H1 (cell line): ENCODE data around the gene STX2. TPM values are rescaled to one million over a fixed set of nuclear protein-coding genes. Genes with fewer than 3 reads are reported as not detected.
A peak's percentile ranks its signal among the peaks of the same experiment; 100 is the strongest.

Experiments
- CHD2 ChIP-seq: IDR thresholded peaks from 2 replicates; pipeline ENCODE4 v1.6.1; 2012; ENCODE audit warnings: low read length, improper control_type of control experiment
- CTCF ChIP-seq, 3 experiments: IDR thresholded peaks; 1 replicate in 2 of 3; 2 replicates in 1 of 3; pipeline versions ENCODE4 v1.5.1 to v1.6.1; 2011; ENCODE audit warnings: low read length in 3 of 3, mild to moderate bottlenecking in 3 of 3, inconsistent platforms in 2 of 3, low read depth in 1 of 3, moderate library complexity in 1 of 3; ENCODE audit not compliant: insufficient read depth in 1 of 3; ENCODE audit errors: control extremely low read depth in 1 of 3
- RAD21 ChIP-seq, 2 experiments: IDR thresholded peaks in 1 of 2; conservative IDR thresholded peaks in 1 of 2; 2 replicates each; pipeline ENCODE4 v1.6.1; 2011; ENCODE audit warnings: low read depth in 2 of 2, low read length in 2 of 2, improper control_type of control experiment in 1 of 2, inconsistent platforms in 1 of 2, mild to moderate bottlenecking in 1 of 2, moderate library complexity in 1 of 2
- SRF ChIP-seq: IDR thresholded peaks from 2 replicates; pipeline ENCODE4 v1.6.1; 2011; ENCODE audit warnings: mild to moderate bottlenecking, low read depth, low read length, moderate library complexity
- SUZ12 ChIP-seq: fragments of 200-600 bp; sonication (generic); IDR thresholded peaks from 2 replicates; pipeline ENCODE4 v1.6.1; 2012; ENCODE audit warnings: mild to moderate bottlenecking, inconsistent platforms, low read length, moderate library complexity, mixed read lengths
- TBP ChIP-seq: IDR thresholded peaks from 2 replicates; pipeline ENCODE4 v1.6.1; 2011; ENCODE audit warnings: low read depth, low read length, improper control_type of control experiment
- polyA plus RNA-seq, 7 experiments: library from polyadenylated mRNA; depleted of rRNA in 3 of 7; stranded (reverse) in 5 of 7; unstranded in 2 of 7; fragments of >200 nt in 5 of 7; fragments of 200-250 nt in 2 of 7; gene quantifications; 1 replicate in 5 of 7; 2 replicates in 1 of 7; 4 replicates in 1 of 7; pipeline versions ENCODE4 v1.2.1 to v1.2.3, GENCODE V29; 2011 to 2013; ENCODE audit warnings: missing spikeins in 2 of 7, mixed read lengths in 2 of 7
- total RNA-seq: library from RNA; stranded (reverse); fragmentation: NEBNext Ultra II Directional; extraction: Animal tissue kit (Norgen Biotek cat#: 25700); gene quantifications from 2 replicates; pipeline ENCODE4 v1.2.1, GENCODE V29; 2021

STX2 gene
- total and polyA plus RNA-seq, 2 of the 8 experiments (the other 6 are each of a cell fraction or from before 2014, with no cell fraction given), result 20.0 to 26.3 TPM

GRCh38 chr12:130818635-130819576 lies 20.1 kb downstream of the STX2 start (continued):
- TF ChIP-seq TBP (peak; percentile 93), SUZ12 (no peak), SRF (no peak), RAD21 (IDR thresholded peaks at IDR 0.05 in 1 of 2, conservative IDR thresholded peaks at IDR 0.05 in 1 of 2; ENCODE audit: low read depth in 2 of 2, low read length in 2 of 2) (peak; percentile 58 to 76), CHD2 (0 out of 2 replicates have a peak, but pooled peaks have one; percentile 14), CTCF (IDR thresholded peaks at IDR 0.05; ENCODE audit: control extremely low read depth in 1 of 3, insufficient read depth in 1 of 3, low read depth in 1 of 3, low read length in 3 of 3) (peak; percentile 70 to 91 (median 85))
